WTC11 (cell line): Measurements from ENCODE around the gene ENG. TPM values are rescaled to one million over a fixed set of nuclear protein-coding genes. Genes with fewer than 3 reads are reported as not detected.

Experiments used
- ATAC-seq: fragments of 200-7000 bp; cut with Tn5 transposase; 2 replicates; pipeline ENCODE4 v1.10.0; 2021; ENCODE audit warnings: mild to moderate bottlenecking, moderate library complexity
- CTCF ChIA-PET: fragments of 300-600 bp; sonication (Branson Sonifier 250); formaldehyde crosslinking; loops from one replicate; lab custom pipeline; 2021; ENCODE audit warnings: antibody characterized with exemption; lab: Charles Lee
- POLR2A ChIA-PET: fragments of 350-600 bp; sonication (Branson Sonifier 250); formaldehyde crosslinking; loops from one replicate; lab custom pipeline; 2021; ENCODE audit warnings: antibody characterized with exemption; lab: Charles Lee
- DNase-seq: peaks from one replicate; pipeline ENCODE4 v3.0.0; 2021; ENCODE audit warnings: low spot score
- H3K27ac Mint-ChIP-seq: 2 replicates; pipeline ENCODE4 v1.8.0; 2021; ENCODE audit warnings: mixed read lengths
- H3K27me3 Mint-ChIP-seq: 2 replicates; pipeline ENCODE4 v1.8.0; 2021; ENCODE audit warnings: low read depth, mild to moderate bottlenecking, moderate library complexity, mixed read lengths
- H3K36me3 Mint-ChIP-seq: 2 replicates; pipeline ENCODE4 v1.8.0; 2021; ENCODE audit warnings: mixed read lengths
- H3K4me1 Mint-ChIP-seq: 2 replicates; pipeline ENCODE4 v1.8.0; 2022; ENCODE audit warnings: mixed read lengths
- H3K4me3 Mint-ChIP-seq: 2 replicates; pipeline ENCODE4 v1.8.0; 2021; ENCODE audit warnings: mild to moderate bottlenecking, moderate library complexity, mixed read lengths
- H3K9me3 Mint-ChIP-seq: 2 replicates; pipeline ENCODE4 v1.8.0; 2021; ENCODE audit warnings: mixed read lengths
- JAZF1 ChIP-seq: fragments of 250-450 bp; sonication (Bioruptor Pico); IDR thresholded peaks from 2 replicates; pipeline ENCODE4 v1.9.0; 2021; ENCODE audit warnings: moderate library complexity, mild to moderate bottlenecking, inconsistent platforms
- OVOL2 ChIP-seq: fragments of 250-450 bp; sonication (Bioruptor Pico); IDR thresholded peaks from 2 replicates; pipeline ENCODE4 v1.9.0; 2021; ENCODE audit warnings: mild to moderate bottlenecking, borderline replicate concordance
- PRRX2 ChIP-seq: fragments of 250-450 bp; sonication (Bioruptor Pico); IDR thresholded peaks from 2 replicates; pipeline ENCODE4 v1.8.0; 2021; ENCODE audit warnings: mild to moderate bottlenecking
- RELA ChIP-seq: sonication (generic); formaldehyde crosslinking; IDR thresholded peaks from 2 replicates; pipeline ENCODE4 v1.8.1; 2022; ENCODE audit warnings: missing genetic modification reagents, mild to moderate bottlenecking, borderline replicate concordance
- SP1 ChIP-seq: sonication (generic); formaldehyde crosslinking; conservative IDR thresholded peaks from 2 replicates; pipeline ENCODE4 v1.8.1; 2022; ENCODE audit warnings: missing genetic modification reagents
- TEAD1 ChIP-seq: sonication (generic); formaldehyde crosslinking; IDR thresholded peaks from 2 replicates; pipeline ENCODE4 v1.8.0; 2022; ENCODE audit warnings: mild to moderate bottlenecking, missing genetic modification reagents
- TEAD4 ChIP-seq: sonication (generic); formaldehyde crosslinking; IDR thresholded peaks from 2 replicates; pipeline ENCODE4 v1.8.0; 2022; ENCODE audit warnings: mild to moderate bottlenecking, missing genetic modification reagents
- ZNF317 ChIP-seq: sonication (generic); formaldehyde crosslinking; IDR thresholded peaks from 2 replicates; pipeline ENCODE4 v1.8.1; 2023; ENCODE audit warnings: low read depth, mild to moderate bottlenecking, moderate library complexity, missing genetic modification reagents, borderline replicate concordance
- total RNA-seq: library from RNA; stranded (reverse); gene quantifications from 3 replicates; pipeline ENCODE4 v1.2.3, GENCODE V29; 2021
- TF ChIP-seq, protein P1 (sequence below): sonication (generic); formaldehyde crosslinking; IDR thresholded peaks from 2 replicates; pipeline ENCODE4 v1.8.0; 2023; ENCODE audit warnings: missing genetic modification reagents, mild to moderate bottlenecking, borderline replicate concordance
- TF ChIP-seq, protein P2 (sequence below): fragments of 250-450 bp; sonication (Bioruptor Pico); IDR thresholded peaks from 2 replicates; pipeline ENCODE4 v1.9.0; 2021; ENCODE audit warnings: mild to moderate bottlenecking
- TF ChIP-seq, protein P3 (sequence below): sonication (generic); formaldehyde crosslinking; IDR thresholded peaks from 2 replicates; pipeline ENCODE4 v1.8.1; 2023; ENCODE audit warnings: mild to moderate bottlenecking, missing genetic modification reagents, moderate library complexity
- TF ChIP-seq, protein P4 (sequence below): sonication (generic); formaldehyde crosslinking; IDR thresholded peaks from 2 replicates; pipeline ENCODE4 v1.8.1; 2022; ENCODE audit warnings: missing genetic modification reagents, borderline replicate concordance
- TF ChIP-seq, protein P5 (sequence below): sonication (generic); formaldehyde crosslinking; IDR thresholded peaks from 2 replicates; pipeline ENCODE4 v1.8.0; 2023; ENCODE audit warnings: missing genetic modification reagents
- TF ChIP-seq, protein P6 (sequence below): sonication (generic); formaldehyde crosslinking; conservative IDR thresholded peaks from 2 replicates; pipeline ENCODE4 v1.8.1; 2022; ENCODE audit warnings: mild to moderate bottlenecking, missing genetic modification reagents
- TF ChIP-seq, protein P7 (sequence below): fragments of 250-450 bp; sonication (Bioruptor Pico); IDR thresholded peaks from 2 replicates; pipeline ENCODE4 v2.1.2; 2022; ENCODE audit warnings: mild to moderate bottlenecking, moderate library complexity
- TF ChIP-seq, protein P8 (sequence below): sonication (generic); formaldehyde crosslinking; IDR thresholded peaks from 2 replicates; pipeline ENCODE4 v1.8.0; 2022; ENCODE audit warnings: missing genetic modification reagents

The ENG gene
- total RNA-seq, 1 experiment from 2014 or later, result 4.4 TPM

DNA sequence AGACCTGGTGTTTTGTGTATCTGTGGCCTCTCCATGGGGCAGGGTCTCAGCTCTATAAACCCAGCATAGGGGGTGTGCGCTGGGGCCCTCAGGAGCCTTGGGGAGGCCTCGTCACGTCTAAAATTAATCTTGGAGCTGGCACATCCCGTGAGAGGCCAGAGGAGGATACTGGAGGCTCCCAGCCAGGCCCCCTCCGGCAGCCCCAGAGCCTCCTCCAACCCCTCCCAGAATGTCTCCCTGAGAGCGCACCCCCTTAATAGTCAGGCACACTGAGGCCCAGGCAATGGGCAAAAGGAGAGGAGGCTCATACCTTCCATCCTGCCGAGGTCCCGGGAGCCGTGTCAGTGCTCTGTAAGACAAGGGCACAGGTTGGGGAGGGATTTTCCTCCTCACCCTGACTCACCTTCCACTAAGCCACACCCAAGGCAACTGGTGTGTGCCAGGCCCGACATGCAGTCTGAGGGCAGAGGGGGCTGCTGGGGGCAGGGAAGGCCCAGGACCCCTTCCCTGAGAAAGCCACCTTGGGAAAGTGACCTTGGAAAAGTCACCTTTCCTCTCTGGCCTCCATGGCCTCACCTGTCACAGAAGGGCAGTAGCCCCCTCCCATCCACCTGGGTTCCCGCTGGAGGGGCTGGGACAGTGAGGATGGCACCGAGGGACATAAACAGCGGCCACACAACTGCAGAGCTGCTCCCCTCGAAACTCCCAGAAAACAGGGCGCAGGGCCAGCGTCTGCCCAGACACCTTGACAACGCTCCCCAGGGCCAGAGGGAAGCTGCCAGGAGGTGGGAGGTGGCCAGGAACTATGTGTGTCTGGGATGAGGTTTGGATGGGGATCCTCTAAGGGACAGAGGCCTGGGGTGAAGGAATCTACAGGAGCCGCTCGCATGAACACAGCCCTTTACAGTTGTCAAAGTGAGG lies 20.1 kb upstream of the ENG start:
- Mint-ChIP-seq H3K4me1 (peaks cover 9% of the 10 kb centered on the region), H3K36me3 (no peaks in the 10 kb centered on the region), H3K27ac (no peak overlapping the region), H3K9me3 (no peaks in the 10 kb centered on the region), H3K4me3 (no peak overlapping the region), H3K27me3 (no peaks in the 10 kb centered on the region)
- no peak for DNase-seq
- TF ChIP-seq, protein P1, sequence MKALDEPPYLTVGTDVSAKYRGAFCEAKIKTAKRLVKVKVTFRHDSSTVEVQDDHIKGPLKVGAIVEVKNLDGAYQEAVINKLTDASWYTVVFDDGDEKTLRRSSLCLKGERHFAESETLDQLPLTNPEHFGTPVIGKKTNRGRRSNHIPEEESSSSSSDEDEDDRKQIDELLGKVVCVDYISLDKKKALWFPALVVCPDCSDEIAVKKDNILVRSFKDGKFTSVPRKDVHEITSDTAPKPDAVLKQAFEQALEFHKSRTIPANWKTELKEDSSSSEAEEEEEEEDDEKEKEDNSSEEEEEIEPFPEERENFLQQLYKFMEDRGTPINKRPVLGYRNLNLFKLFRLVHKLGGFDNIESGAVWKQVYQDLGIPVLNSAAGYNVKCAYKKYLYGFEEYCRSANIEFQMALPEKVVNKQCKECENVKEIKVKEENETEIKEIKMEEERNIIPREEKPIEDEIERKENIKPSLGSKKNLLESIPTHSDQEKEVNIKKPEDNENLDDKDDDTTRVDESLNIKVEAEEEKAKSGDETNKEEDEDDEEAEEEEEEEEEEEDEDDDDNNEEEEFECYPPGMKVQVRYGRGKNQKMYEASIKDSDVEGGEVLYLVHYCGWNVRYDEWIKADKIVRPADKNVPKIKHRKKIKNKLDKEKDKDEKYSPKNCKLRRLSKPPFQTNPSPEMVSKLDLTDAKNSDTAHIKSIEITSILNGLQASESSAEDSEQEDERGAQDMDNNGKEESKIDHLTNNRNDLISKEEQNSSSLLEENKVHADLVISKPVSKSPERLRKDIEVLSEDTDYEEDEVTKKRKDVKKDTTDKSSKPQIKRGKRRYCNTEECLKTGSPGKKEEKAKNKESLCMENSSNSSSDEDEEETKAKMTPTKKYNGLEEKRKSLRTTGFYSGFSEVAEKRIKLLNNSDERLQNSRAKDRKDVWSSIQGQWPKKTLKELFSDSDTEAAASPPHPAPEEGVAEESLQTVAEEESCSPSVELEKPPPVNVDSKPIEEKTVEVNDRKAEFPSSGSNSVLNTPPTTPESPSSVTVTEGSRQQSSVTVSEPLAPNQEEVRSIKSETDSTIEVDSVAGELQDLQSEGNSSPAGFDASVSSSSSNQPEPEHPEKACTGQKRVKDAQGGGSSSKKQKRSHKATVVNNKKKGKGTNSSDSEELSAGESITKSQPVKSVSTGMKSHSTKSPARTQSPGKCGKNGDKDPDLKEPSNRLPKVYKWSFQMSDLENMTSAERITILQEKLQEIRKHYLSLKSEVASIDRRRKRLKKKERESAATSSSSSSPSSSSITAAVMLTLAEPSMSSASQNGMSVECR (CRISPR knock-in tag), result no peak
- TF ChIP-seq RELA (CRISPR knock-in tag) (no peak), ZNF317 (CRISPR knock-in tag) (no peak), OVOL2 (no peak)
- no peak for ATAC-seq
- POLR2A ChIA-PET, result no interaction called here
- CTCF ChIA-PET, result interaction anchor here (2.0 to 2.5 kb wide), 3 partner anchors 47 to 140 kb away, joined by 6 to 11 read pairs (median 7); partner anchors contain the start of gene TOR2A

DNA sequence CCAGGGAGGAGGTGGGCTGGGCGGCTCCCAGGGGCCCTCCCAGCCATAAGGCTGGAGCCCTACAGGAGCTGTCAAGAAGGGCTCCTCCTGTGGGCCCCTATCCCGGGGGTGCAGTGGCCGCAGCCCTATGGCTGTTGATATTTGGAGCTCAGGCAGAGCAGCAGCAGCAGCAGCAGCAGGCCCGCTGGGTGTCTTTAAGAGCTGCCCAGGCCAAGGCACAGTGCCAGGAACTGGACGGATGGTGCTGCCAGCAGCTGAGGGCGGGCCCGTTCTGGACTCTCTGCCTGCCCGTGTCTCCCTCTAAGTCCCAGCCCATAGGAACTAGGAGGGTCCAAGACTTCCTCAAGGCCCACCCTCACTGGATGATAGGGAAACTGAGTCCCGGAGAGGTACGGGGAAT lies 19.4 kb upstream of the ENG start:
- ChIA-PET CTCF (interaction anchor here (0.6 to 2.5 kb wide), 5 partner anchors 19 to 139 kb away, joined by 3 to 11 read pairs (median 6); partner anchors contain the start of genes ENG and TOR2A), POLR2A (interaction anchor here (1.7 kb wide), 1 partner anchor 19 kb away, joined by 3 read pairs; the partner anchor contains the start of gene ENG)
- no peak for TF ChIP-seq PRRX2 (CRISPR knock-in tag)
- TF ChIP-seq, protein P2, sequence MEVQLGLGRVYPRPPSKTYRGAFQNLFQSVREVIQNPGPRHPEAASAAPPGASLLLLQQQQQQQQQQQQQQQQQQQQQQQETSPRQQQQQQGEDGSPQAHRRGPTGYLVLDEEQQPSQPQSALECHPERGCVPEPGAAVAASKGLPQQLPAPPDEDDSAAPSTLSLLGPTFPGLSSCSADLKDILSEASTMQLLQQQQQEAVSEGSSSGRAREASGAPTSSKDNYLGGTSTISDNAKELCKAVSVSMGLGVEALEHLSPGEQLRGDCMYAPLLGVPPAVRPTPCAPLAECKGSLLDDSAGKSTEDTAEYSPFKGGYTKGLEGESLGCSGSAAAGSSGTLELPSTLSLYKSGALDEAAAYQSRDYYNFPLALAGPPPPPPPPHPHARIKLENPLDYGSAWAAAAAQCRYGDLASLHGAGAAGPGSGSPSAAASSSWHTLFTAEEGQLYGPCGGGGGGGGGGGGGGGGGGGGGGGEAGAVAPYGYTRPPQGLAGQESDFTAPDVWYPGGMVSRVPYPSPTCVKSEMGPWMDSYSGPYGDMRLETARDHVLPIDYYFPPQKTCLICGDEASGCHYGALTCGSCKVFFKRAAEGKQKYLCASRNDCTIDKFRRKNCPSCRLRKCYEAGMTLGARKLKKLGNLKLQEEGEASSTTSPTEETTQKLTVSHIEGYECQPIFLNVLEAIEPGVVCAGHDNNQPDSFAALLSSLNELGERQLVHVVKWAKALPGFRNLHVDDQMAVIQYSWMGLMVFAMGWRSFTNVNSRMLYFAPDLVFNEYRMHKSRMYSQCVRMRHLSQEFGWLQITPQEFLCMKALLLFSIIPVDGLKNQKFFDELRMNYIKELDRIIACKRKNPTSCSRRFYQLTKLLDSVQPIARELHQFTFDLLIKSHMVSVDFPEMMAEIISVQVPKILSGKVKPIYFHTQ (CRISPR knock-in tag), result no peak
- TF ChIP-seq TEAD1 (CRISPR knock-in tag), result no peak
- TF ChIP-seq TEAD4 (CRISPR knock-in tag), result no peak
- TF ChIP-seq, protein P3, sequence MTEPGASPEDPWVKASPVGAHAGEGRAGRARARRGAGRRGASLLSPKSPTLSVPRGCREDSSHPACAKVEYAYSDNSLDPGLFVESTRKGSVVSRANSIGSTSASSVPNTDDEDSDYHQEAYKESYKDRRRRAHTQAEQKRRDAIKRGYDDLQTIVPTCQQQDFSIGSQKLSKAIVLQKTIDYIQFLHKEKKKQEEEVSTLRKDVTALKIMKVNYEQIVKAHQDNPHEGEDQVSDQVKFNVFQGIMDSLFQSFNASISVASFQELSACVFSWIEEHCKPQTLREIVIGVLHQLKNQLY (CRISPR knock-in tag), result no peak
- TF ChIP-seq, protein P4, sequence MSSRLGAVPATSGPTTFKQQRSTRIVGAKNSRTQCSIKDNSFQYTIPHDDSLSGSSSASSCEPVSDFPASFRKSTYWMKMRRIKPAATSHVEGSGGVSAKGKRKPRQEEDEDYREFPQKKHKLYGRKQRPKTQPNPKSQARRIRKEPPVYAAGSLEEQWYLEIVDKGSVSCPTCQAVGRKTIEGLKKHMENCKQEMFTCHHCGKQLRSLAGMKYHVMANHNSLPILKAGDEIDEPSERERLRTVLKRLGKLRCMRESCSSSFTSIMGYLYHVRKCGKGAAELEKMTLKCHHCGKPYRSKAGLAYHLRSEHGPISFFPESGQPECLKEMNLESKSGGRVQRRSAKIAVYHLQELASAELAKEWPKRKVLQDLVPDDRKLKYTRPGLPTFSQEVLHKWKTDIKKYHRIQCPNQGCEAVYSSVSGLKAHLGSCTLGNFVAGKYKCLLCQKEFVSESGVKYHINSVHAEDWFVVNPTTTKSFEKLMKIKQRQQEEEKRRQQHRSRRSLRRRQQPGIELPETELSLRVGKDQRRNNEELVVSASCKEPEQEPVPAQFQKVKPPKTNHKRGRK (CRISPR knock-in tag), result no peak
- TF ChIP-seq SP1 (CRISPR knock-in tag), result no peak
- TF ChIP-seq, protein P5, sequence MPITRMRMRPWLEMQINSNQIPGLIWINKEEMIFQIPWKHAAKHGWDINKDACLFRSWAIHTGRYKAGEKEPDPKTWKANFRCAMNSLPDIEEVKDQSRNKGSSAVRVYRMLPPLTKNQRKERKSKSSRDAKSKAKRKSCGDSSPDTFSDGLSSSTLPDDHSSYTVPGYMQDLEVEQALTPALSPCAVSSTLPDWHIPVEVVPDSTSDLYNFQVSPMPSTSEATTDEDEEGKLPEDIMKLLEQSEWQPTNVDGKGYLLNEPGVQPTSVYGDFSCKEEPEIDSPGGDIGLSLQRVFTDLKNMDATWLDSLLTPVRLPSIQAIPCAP (CRISPR knock-in tag), result no peak
- TF ChIP-seq, protein P6, sequence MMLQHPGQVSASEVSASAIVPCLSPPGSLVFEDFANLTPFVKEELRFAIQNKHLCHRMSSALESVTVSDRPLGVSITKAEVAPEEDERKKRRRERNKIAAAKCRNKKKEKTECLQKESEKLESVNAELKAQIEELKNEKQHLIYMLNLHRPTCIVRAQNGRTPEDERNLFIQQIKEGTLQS (CRISPR knock-in tag), result no peak
- TF ChIP-seq, protein P7, sequence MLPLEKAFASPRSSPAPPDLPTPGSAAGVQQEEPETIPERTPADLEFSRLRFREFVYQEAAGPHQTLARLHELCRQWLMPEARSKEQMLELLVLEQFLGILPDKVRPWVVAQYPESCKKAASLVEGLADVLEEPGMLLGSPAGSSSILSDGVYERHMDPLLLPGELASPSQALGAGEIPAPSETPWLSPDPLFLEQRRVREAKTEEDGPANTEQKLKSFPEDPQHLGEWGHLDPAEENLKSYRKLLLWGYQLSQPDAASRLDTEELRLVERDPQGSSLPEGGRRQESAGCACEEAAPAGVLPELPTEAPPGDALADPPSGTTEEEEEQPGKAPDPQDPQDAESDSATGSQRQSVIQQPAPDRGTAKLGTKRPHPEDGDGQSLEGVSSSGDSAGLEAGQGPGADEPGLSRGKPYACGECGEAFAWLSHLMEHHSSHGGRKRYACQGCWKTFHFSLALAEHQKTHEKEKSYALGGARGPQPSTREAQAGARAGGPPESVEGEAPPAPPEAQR (CRISPR knock-in tag), result no peak
- TF ChIP-seq, protein P8, sequence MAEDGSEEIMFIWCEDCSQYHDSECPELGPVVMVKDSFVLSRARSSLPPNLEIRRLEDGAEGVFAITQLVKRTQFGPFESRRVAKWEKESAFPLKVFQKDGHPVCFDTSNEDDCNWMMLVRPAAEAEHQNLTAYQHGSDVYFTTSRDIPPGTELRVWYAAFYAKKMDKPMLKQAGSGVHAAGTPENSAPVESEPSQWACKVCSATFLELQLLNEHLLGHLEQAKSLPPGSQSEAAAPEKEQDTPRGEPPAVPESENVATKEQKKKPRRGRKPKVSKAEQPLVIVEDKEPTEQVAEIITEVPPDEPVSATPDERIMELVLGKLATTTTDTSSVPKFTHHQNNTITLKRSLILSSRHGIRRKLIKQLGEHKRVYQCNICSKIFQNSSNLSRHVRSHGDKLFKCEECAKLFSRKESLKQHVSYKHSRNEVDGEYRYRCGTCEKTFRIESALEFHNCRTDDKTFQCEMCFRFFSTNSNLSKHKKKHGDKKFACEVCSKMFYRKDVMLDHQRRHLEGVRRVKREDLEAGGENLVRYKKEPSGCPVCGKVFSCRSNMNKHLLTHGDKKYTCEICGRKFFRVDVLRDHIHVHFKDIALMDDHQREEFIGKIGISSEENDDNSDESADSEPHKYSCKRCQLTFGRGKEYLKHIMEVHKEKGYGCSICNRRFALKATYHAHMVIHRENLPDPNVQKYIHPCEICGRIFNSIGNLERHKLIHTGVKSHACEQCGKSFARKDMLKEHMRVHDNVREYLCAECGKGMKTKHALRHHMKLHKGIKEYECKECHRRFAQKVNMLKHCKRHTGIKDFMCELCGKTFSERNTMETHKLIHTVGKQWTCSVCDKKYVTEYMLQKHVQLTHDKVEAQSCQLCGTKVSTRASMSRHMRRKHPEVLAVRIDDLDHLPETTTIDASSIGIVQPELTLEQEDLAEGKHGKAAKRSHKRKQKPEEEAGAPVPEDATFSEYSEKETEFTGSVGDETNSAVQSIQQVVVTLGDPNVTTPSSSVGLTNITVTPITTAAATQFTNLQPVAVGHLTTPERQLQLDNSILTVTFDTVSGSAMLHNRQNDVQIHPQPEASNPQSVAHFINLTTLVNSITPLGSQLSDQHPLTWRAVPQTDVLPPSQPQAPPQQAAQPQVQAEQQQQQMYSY (CRISPR knock-in tag), result no peak
- no peak for TF ChIP-seq JAZF1 (CRISPR knock-in tag)

More for the DNA sequence above, 19.4 kb upstream of the ENG start:
- Mint-ChIP-seq H3K9me3 (no peaks in the 10 kb centered on the region), H3K27me3 (no peaks in the 10 kb centered on the region), H3K4me1 (peaks cover 12% of the 10 kb centered on the region), H3K4me3 (no peak overlapping the region), H3K36me3 (no peaks in the 10 kb centered on the region), H3K27ac (no peak overlapping the region)
- no peak for DNase-seq
- ATAC-seq, result no peak
